Tibial nerve (tissue), 3 donors: ENCODE data around the gene ANO6.

Source experiments
- POLR2A ChIP-seq, 2 donors: fragments of 450-650 bp; IDR thresholded peaks; one replicate each; pipeline ENCODE4 v1.6.1; 2017; ENCODE audit warnings: antibody characterized with exemption in 2 of 2, mild to moderate bottlenecking in 2 of 2, moderate library complexity in 2 of 2
- TF ChIP-seq, protein P1 (sequence below), 5 experiments: fragments of 200-600 bp in 3 of 5; fragments of 450-650 bp in 2 of 5; sonication (generic) in 3 of 5; IDR thresholded peaks; one replicate each; pipeline ENCODE4 v1.5.1; 2016 to 2019; ENCODE audit warnings: antibody characterized with exemption in 5 of 5, mild to moderate bottlenecking in 3 of 5, moderate library complexity in 2 of 5

DNA sequence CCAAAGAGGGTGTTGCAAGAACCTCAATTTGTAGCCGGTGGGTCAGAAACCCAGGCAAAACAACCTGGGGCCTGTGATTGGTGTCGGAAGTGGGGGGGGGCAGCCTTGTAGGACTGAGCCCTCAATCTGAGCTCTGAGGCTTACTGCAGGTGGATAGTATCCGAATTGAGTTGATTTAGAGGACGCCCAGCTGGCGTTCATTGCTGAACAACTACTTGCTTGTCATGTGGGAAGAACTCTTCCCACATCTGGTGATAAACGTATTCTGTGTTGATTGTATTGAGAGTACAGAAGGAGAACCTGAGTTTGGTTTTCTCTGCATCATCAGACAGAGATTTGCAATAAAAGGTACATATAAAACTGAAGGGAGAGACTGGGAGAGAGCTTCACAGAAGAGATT lies 5.1 kb downstream of the ANO6 start:
- TF ChIP-seq, protein P1, sequence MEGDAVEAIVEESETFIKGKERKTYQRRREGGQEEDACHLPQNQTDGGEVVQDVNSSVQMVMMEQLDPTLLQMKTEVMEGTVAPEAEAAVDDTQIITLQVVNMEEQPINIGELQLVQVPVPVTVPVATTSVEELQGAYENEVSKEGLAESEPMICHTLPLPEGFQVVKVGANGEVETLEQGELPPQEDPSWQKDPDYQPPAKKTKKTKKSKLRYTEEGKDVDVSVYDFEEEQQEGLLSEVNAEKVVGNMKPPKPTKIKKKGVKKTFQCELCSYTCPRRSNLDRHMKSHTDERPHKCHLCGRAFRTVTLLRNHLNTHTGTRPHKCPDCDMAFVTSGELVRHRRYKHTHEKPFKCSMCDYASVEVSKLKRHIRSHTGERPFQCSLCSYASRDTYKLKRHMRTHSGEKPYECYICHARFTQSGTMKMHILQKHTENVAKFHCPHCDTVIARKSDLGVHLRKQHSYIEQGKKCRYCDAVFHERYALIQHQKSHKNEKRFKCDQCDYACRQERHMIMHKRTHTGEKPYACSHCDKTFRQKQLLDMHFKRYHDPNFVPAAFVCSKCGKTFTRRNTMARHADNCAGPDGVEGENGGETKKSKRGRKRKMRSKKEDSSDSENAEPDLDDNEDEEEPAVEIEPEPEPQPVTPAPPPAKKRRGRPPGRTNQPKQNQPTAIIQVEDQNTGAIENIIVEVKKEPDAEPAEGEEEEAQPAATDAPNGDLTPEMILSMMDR (IDR thresholded peaks at IDR 0.05): no peak
- TF ChIP-seq POLR2A (IDR thresholded peaks at IDR 0.05): no peak
